Type B pancreatic cell (in vitro differentiated cells): ENCODE data around the gene KMO. TPM values are rescaled to one million over a fixed set of nuclear protein-coding genes. Genes with fewer than 3 reads are reported as not detected.

Experiments
- DNase-seq: peaks from one replicate; pipeline ENCODE4 v3.0.0; 2021; ENCODE audit warnings: mixed read lengths; ENCODE audit not compliant: unreplicated experiment; ENCODE audit errors: extremely low spot score
- H3K27ac Mint-ChIP-seq: 2 replicates; pipeline ENCODE4 v1.8.0; 2021; ENCODE audit warnings: mild to moderate bottlenecking, mixed read lengths
- H3K27me3 Mint-ChIP-seq: 2 replicates; pipeline ENCODE4 v1.8.0; 2021; ENCODE audit warnings: mixed read lengths
- H3K36me3 Mint-ChIP-seq: 2 replicates; pipeline ENCODE4 v1.8.0; 2021; ENCODE audit warnings: mixed read lengths
- H3K4me1 Mint-ChIP-seq: one replicate; pipeline ENCODE4 v1.8.0; 2021; ENCODE audit warnings: mixed read lengths; ENCODE audit not compliant: unreplicated experiment
- H3K4me3 Mint-ChIP-seq: 2 replicates; pipeline ENCODE4 v1.8.0; 2021; ENCODE audit warnings: mild to moderate bottlenecking, mixed read lengths
- H3K9me3 Mint-ChIP-seq: 2 replicates; pipeline ENCODE4 v1.8.0; 2021; ENCODE audit warnings: mixed read lengths
- total RNA-seq: library from RNA; stranded (reverse); gene quantifications from 2 replicates; pipeline ENCODE4 v1.2.1, GENCODE V29; 2021; ENCODE audit warnings: low replicate concordance
- TF ChIP-seq, protein P1 (sequence below): fragments of 200-600 bp; sonication (generic); conservative IDR thresholded peaks from 2 replicates; pipeline ENCODE4 v1.5.0; 2021; ENCODE audit warnings: antibody characterized with exemption, mild to moderate bottlenecking

Gene KMO
- total RNA-seq, 1 donor from 2014 or later = 1.1 TPM

GRCh38 chr1:241617426-241617825, 85.2 kb downstream of the KMO start:
- Mint-ChIP-seq H3K4me3 (no peak overlapping the region), H3K36me3 (peaks cover 9% of the 10 kb centered on the region), H3K9me3 (no peaks in the 10 kb centered on the region), H3K27ac (no peak overlapping the region), H3K27me3 (no peaks in the 10 kb centered on the region), H3K4me1 (peaks cover 5% of the 10 kb centered on the region)
- TF ChIP-seq, protein P1, sequence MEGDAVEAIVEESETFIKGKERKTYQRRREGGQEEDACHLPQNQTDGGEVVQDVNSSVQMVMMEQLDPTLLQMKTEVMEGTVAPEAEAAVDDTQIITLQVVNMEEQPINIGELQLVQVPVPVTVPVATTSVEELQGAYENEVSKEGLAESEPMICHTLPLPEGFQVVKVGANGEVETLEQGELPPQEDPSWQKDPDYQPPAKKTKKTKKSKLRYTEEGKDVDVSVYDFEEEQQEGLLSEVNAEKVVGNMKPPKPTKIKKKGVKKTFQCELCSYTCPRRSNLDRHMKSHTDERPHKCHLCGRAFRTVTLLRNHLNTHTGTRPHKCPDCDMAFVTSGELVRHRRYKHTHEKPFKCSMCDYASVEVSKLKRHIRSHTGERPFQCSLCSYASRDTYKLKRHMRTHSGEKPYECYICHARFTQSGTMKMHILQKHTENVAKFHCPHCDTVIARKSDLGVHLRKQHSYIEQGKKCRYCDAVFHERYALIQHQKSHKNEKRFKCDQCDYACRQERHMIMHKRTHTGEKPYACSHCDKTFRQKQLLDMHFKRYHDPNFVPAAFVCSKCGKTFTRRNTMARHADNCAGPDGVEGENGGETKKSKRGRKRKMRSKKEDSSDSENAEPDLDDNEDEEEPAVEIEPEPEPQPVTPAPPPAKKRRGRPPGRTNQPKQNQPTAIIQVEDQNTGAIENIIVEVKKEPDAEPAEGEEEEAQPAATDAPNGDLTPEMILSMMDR = no peak
- DNase-seq = no peak

- H3K9me3 Mint-ChIP-seq = no peaks in the 10 kb centered on the region
- peaks cover 6% of the 10 kb centered on the region for H3K36me3 Mint-ChIP-seq
- no peaks in the 10 kb centered on the region for H3K4me1 Mint-ChIP-seq
- H3K4me3 Mint-ChIP-seq = no peak overlapping the region
- no peaks in the 10 kb centered on the region for H3K27me3 Mint-ChIP-seq
- no peak overlapping the region for H3K27ac Mint-ChIP-seq
- DNase-seq = no peak
- TF ChIP-seq, protein P1 = no peak
Measured at GRCh38 chr1:241622669-241623068, 90.5 kb downstream of the KMO start.

- H3K4me3 Mint-ChIP-seq = no peak overlapping the region
Measured at GRCh38 chr1:241624935-241625334, 92.8 kb downstream of the KMO start.

GRCh38 chr1:241627453-241628259, 95.5 kb downstream of the KMO start:
- Mint-ChIP-seq H3K27me3 (no peaks in the 10 kb centered on the region), H3K36me3 (peaks cover 6% of the 10 kb centered on the region), H3K4me1 (peaks cover 4% of the 10 kb centered on the region), H3K27ac (no peak overlapping the region), H3K4me3 (no peak overlapping the region), H3K9me3 (peaks cover 5% of the 10 kb centered on the region)
- DNase-seq = no peak
- TF ChIP-seq, protein P1 = peak; percentile 67

More at GRCh38 chr1:241624935-241625334, 92.8 kb downstream of the KMO start:
- Mint-ChIP-seq H3K36me3 (peaks cover 6% of the 10 kb centered on the region), H3K9me3 (no peaks in the 10 kb centered on the region), H3K4me1 (no peaks in the 10 kb centered on the region), H3K27me3 (no peaks in the 10 kb centered on the region), H3K27ac (no peak overlapping the region)
- no peak for DNase-seq
- TF ChIP-seq, protein P1 = no peak

DNA sequence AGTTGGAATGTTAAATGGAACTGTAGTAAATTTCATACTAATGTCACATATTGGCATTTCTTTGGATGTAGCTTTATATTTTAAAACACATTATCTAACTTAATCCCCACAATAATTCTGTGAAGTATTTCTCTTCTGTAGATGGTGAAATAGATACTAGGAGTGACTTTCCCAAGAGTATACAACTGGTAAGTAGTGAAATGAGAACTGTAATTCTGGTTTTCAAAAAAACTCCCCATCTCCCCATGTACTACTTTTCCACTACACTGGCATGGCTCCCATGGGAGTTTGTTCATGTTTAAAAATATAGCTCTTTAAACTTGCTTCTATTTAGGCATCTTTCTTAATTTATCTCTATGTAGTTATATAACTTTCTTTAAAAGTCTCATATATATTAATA, 97.8 kb downstream of the KMO start:
- H3K27ac Mint-ChIP-seq = no peak overlapping the region

More for the DNA sequence above, 97.8 kb downstream of the KMO start:
- TF ChIP-seq, protein P1 = no peak
- no peak overlapping the region for H3K4me3 Mint-ChIP-seq
- DNase-seq = no peak
- H3K9me3 Mint-ChIP-seq = peaks cover 8% of the 10 kb centered on the region
- peaks cover 16% of the 10 kb centered on the region for H3K36me3 Mint-ChIP-seq
- no peaks in the 10 kb centered on the region for H3K27me3 Mint-ChIP-seq
- peaks cover 4% of the 10 kb centered on the region for H3K4me1 Mint-ChIP-seq
